Embryonic facial prominence (tissue), 1 donor: ENCODE data around the gene SFTA2.
"Not testable (repeated sequence)": the region's sequence is repeated elsewhere in the genome, so short reads cannot be mapped to it uniquely, and the experiment has no call there.

Experiments used
- DNase-seq: peaks from one replicate; pipeline ENCODE4 v3.0.0-alpha.2; 2016; ENCODE audit errors: extremely low spot score

Gene SFTA2

DNA sequence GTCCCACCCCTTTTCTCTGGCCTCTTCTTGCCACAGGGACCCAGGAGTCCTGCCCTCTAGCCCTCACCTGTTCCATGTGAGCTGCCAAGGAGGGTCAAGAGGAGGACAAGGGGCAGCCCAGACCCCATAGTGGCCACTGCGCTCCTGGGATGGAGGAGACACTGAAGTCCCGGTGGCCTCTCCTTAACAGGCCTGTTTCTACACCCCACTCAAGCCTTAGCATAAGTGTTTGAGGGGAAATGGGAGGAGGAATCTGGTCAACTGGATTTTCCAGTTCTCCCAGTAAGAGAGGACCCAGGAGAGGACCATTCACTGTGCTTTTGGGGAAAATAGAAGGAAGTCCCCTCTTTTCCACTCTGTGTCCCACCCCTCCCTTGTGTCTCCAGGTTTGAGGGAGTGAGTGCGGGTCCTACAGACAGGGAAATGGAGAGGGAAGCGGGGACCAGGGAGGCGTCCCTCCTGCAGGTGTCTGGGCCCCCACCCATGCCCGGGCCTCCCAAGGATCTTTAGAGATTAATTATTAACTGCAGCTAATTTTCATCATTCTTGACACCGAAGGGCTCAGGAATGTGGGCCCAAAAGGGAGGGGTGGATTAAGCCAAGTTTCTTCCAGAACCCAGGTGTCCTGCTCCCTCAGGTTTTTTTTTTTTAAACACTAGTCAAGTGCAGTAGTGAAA, at the start of gene SFTA2:
SFTA2 (minus strand) TSS at position 202 of the 677 bp plus-strand sequence; CDS start at position 128, 74 bp downstream.
- DNase-seq = no peak

DNA sequence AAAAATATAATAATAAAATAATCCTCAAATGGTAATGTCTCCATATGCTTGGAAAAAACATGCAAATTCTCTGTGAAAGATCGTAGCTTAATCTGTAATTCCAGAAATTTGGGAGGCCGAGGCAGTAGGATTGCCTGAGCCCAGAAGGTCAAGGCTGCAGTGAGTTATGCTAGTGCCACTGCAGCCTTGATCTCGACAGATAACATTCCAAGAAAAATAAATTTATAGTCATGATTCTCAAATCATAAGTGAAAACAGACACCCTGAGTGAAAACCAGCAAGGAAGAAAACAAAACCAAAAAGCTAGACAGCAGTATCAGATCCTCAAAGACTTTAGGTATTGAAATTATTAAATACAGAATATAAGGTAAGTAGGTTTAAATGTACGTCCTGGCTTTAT, 47.7 kb upstream of the SFTA2 start:
- DNase-seq = no peak

DNA sequence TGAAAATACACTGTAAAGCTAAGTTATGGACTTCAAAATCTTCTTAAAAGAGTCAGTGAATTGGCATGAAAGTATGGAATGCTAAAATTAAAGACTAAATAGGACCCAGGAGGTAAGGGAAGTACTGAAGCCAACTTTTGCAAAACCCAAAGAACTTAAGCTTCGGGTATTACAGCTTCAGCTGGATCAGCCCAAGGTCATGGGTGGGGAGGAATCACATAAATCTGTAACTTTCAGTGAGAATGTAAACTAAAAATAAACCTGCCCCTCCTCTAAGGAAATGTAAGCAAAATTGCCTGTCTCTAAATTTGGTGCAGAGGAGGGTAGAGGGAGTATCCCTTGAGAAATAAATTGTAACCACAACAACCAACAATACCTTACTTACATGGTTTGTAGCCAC, 47.2 kb upstream of the SFTA2 start:
- no peak for DNase-seq

GRCh38 chr6:30974490-30975252, 42.7 kb upstream of the SFTA2 start:
- DNase-seq = no peak

GRCh38 chr6:30972816-30973215, 40.8 kb upstream of the SFTA2 start:
- DNase-seq = no peak

DNA sequence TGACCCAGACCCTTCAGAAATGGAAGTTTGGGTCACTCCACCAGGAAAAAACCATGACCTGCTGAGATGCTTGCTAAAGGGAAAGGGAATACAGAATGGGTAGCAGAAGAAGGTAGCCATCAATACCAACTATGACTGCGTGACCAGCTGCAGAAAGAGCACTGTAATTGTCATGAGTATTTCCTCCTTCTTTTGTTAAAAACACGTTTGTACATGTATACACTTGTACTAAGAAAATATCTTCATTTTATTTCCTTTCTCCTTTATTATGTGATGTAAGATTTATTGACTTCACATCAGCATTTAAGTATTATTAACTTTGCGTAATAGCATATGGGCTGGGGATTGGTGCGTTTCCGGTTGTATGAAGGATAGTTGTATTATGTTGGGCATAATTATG, 39.0 kb upstream of the SFTA2 start:
- no peak for DNase-seq

DNA sequence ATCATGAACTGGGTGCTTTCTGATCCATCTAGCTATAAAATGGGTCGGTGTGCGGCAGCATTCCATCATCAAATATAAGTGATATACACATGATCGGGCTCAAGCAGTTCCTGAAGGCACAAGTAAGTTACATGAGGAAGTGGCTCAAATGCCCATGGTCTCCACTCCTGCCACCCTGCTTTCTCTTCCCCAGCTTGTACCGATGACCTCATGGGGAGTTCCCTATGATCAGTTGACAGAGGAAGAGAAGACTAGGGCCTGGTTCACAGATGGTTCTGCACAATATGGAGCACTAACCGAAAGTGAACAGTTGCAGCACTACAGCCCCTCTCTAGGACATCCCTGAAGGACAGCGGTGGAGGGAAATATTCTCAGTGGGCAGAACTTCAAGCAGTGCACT, 37.2 kb upstream of the SFTA2 start:
- not testable (repeated sequence) for DNase-seq

DNA sequence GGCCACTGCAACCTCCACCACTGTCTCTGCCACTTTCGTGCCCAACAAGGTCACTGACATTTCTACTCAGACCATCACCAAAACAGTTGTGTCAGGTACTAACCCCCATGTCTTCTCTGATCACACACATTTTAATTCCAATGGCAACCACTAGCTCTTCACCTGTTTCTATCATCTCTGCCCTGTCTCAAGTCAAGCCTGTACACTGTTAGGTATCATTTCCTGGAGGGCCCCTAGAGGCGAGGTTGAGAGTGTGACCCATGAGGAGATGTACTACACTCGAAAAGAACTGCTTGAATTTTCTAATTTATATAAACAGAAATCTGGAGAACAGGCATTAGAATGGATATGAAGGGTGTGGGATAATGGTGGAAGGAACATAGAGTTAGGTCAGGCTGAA, 34.2 kb upstream of the SFTA2 start:
- DNase-seq = no peak

DNA sequence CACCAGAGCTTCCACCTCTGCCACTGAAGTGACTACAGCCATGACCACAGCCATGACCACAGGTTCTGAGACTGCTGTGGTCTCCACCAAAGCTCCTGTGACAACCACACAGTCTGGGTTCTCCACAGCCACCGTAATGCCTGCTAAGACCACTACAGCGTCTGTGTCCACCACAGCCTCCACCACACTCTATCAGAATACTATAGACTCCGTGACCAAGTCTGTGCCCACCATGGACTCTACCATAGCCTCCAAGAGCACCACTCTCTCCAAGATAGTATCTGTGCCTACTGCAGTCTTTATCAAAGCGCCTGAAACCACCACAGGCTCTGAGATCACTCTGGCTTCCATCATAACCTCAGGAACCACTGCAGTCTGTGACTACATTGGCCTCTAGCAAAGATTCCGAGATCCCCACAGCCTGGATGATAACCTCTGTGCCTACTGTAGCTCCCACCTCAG, 33.2 kb upstream of the SFTA2 start:
- no peak for DNase-seq

GRCh38 chr6:30964075-30964474, 32.1 kb upstream of the SFTA2 start:
- DNase-seq = no peak

GRCh38 chr6:30963641-30964040, 31.7 kb upstream of the SFTA2 start:
- no peak for DNase-seq

DNA sequence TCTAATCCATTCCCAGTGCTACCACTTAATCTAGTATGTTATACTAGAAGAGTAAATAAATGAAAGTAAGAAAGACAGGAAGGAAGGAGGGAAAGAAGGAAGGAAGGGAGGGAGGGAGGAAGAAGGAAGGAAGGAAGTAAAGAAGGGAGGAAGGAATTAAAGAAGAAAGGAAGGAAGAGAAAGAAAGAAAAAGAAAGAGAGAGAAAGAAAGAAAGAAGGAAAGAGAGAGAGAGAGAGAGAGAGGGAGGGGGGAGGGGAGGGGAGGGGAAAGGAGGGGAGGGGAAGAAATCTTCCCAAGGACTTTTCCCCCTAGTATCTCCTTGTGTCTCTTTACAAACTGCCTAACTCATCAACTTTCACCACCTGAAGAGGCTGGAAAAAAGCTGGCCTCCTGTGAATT, 30.7 kb upstream of the SFTA2 start:
- no peak for DNase-seq

GRCh38 chr6:30960907-30961673, 29.1 kb upstream of the SFTA2 start:
- no peak for DNase-seq

DNA sequence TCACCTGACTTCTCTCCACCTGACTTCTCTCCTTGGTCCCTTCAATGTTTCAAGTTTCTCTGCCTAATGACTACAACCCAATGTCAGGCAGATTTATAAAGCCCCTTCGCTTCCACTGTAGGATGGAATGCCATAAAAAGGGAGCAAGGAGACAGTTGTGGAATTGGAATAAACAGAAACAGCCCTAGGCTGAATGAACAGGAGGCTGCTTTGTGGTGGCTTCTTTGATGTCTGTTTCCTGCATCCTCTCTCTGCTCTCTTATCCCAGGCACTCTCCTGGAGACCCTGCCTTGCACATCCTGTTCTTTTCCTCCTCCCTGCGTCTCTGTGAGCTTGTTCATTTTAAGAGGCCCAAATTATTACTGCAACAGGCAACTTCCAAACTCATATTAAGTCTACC, 25.7 kb upstream of the SFTA2 start:
- DNase-seq = no peak

DNA sequence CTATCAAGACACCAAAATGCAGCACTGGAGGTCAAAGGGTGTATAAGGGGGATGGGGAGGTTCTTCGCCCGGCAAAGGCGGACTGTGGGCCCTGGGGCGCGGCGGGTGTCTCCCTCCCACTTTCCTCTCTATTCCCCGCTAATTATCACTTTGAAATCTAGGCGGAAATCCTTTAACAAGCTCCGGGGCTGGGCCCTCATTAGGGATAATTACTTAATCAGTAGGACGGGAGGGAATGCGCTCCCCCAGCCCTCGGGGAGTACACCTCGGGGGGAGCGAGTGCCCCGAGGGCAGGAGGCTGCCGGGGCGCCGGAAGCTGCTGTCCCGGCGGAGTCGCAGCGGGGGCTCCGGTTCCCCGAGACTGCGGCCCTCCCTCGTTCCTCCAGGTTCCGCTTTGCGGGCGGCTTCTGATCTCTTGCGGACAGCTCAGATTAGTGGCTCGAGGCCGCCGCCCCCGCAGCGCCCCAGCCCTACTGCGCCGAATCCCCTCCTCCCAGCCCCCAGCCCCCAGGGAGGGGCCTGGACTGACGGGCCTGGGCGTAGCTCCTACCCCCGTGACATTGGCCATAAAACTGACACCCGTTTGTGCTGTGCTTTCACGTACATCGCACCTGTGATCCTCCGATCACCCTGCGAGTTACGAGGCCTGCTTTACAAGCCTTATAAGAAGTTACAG, 23.5 kb upstream of the SFTA2 start:
- DNase-seq = no peak

- no peak for DNase-seq
These were observed 22.8 kb upstream of the SFTA2 start for GRCh38 chr6:30954631-30955366.

- no peak for DNase-seq
These were observed 20.0 kb upstream of the SFTA2 start for GRCh38 chr6:30951907-30952469.

DNA sequence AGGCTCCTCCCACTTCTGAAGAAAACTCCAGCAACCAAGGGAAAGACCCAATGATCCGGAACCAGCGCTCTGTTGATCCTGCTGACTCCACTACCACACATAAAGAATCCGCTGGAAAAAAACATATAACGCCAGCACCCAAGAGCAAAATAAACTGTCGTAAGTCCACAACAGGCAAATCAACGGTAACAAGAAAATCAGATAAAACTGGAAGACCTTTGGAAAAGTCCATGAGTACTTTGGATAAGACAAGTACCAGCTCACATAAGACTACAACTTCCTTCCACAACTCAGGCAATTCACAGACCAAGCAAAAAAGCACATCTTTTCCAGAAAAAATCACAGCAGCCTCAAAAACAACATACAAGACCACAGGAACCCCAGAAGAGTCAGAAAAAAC, 16.8 kb upstream of the SFTA2 start:
- DNase-seq = no peak

- no peak for DNase-seq
These were observed 15.3 kb upstream of the SFTA2 start for GRCh38 chr6:30947231-30947630.

DNA sequence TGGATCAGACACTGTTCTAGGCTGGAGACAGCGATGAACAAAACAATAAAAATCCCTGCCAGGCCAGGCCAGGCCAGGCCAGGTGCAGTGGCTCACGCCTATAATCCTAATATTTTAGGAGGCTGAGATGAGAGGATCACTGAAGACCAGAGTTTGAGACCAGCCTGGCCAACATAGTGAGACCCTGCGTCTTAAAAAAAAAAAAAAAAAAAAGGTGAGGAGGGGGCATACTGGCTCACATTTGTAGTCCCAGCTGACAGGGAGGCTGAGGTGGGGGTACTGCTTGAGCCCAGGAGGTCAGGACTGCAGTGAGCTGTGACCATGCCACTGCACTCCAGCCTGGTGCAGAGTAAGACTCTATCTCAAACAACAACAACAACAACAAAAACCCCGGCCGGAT, 13.3 kb upstream of the SFTA2 start:
- no peak for DNase-seq

GRCh38 chr6:30944051-30944450, 12.1 kb upstream of the SFTA2 start:
- DNase-seq = no peak
